EL (cell line): ENCODE results near the gene NT5DC3.
"Not testable (repeated sequence)": the region's sequence is repeated elsewhere in the genome, so short reads cannot be mapped to it uniquely, and the experiment has no call there.

Experiments used
- DNase-seq: peaks from one replicate; pipeline ENCODE4 v3.0.0-alpha.2; 2016

The NT5DC3 gene

DNA sequence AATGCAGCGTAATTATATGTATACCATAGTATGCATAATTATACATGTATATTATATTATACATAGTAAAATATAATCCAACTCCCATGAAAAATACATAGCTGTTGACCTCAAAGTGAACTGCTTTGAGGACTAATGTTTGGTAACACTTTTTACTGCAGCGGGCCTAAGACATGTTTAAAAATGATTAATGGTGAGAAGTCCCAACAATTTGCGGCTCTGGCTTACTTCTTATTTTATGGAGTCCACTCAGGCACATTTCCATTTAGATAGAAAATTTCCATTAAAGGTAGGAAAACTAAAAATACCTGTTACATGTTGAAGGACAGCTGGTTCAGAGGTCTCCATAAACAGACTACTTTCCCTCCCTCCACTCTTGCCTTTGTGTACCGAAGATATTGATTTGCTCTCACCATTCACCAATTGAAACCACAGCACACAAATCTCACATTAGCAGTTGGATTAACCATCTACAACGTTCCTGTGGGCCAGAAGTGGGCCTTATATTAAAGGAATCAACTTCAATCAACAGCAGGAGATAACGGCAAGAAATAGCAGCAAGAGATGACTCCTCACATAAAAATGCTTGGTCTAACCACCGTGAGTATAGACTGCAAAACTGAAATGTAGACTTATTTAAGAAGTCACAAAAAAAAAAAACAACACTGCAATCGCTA, 14.1 kb upstream of the NT5DC3 start:
- DNase-seq, result peak; percentile 76

DNA sequence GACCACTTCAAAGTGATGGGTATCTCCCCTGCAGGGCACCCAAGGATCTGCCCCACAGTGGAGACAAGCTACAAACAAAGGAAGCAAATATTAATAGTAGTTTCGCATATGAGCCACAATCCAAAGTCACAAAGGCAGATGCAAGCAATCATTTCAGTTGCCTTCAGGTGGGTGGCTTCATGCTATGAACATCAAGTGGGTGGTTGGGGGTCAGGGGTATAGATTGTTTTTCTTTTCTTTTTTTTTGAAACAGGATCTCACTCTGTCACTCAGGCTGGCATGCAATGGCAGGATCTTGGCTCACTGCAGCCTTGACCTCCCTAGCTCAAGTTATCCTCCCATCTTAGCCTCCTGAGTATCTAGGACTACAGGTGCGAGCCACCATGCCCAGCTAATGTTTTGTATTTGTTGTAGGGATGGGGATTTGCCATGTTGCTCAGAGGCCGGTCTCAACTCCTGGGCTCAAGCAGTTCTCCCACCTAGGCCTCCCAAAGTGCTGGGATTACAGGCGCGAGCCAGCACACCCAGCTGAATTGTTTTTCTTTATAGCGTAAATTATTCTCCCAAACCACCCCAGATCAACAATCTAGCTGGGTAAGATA, 13.4 kb upstream of the NT5DC3 start:
- no peak for DNase-seq

DNA sequence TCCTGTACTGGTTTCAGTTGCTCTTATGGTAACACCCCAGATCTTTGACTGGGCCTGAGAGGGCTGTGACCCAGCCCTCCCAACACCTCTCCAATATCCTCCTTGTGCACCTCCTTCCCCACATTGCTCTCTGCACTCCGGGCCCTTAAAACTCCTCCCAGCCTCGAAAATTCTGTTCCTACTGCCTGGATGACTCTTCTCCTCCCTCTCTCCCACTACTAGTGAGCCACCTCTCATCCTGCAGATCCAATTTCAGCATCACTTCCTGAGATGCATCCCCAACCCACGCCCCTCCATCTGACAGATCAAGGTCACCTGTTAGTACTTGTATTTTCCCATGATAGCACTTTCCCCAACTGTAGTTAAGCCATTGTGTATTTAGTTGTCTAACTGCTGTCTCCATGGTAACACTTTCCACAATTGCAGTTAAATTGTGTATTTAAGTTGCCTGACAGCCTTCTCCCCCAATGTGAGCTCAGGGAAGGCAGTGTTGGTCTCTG, 11.5 kb upstream of the NT5DC3 start:
- DNase-seq, result no peak

DNA sequence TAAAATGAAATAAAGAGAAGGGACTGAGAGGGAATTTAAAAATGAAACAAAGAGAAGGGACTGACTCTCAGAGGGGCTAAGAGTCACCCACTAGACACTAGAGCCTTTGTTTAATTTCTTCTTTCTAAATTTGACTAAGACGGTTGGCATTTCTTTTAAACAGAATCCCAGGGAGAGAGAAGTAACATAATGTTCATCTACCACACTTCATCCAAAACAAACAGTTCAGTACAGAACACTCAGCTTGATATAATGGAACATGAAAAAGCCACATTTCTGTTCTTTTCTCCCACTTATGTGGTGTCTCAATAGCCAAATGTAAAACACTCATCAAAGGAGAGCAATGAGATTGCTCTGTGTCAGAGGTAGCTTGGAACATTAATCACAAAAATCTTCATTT, 10.1 kb upstream of the NT5DC3 start:
- DNase-seq, result no peak

DNA sequence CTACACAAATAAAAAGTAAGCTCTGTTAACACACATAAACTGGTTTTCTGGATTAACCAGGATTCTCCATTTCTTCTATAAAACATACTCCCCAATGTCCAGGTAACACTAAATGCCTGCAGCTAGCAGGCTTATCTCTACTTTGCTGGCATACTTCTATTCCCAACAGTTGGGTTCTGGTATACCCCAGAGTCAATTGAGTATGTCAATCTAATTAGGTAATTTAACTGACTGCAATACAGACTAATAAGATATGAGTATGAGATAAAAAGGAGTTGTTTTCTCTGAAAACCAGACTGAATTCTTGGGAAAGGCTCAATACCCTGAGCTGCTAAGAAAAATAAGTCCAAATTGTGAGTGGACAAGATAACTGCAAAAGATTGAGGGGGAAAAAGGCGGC, 9.4 kb upstream of the NT5DC3 start:
- no peak for DNase-seq

DNA sequence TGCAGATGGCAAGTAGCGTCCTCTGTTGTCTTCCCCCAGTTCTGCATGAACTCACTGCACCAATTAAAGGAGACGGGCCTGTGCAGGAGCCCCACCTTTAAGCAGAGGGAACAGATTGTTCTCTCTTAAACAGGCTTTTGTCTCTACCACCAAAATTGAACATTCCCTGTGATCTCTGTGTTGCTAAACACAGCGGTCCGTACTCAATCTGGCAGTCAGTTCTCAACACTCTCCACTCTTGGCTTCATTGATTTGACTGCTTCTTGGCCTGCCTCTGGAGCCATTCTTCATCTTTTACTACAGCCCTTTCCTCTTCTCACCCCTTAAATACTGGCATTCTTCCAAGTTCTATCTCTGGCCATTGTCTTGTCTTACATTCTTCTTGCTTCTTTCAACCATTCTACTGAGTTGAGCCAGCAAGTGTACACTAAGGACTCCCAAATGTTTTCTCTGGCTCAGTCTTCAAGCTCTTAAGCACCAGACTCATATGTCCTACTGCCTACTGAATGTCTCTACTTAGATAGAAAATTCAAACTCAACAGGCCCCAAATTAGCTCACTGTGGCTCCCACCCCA, 8.0 kb upstream of the NT5DC3 start:
- no peak for DNase-seq

DNA sequence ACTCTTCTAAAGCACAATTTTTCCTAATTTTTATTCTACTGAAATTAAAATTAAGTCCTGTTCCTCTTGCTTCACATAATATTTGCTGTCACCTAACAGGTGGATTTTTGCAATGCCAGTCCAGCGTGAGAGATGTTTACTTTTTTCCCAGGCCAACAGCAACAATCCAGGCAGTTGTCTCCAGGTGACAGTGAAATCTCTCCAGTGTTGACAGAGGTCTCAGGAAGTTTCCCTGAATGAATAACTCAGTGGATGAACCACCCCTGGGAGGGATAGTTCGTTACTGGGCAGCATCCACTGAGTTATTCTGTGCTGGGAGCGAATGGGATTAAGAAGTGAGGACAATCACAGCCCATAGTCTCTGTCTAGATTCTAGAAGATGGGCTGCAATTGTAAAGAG, 7.1 kb upstream of the NT5DC3 start:
- DNase-seq, result no peak

DNA sequence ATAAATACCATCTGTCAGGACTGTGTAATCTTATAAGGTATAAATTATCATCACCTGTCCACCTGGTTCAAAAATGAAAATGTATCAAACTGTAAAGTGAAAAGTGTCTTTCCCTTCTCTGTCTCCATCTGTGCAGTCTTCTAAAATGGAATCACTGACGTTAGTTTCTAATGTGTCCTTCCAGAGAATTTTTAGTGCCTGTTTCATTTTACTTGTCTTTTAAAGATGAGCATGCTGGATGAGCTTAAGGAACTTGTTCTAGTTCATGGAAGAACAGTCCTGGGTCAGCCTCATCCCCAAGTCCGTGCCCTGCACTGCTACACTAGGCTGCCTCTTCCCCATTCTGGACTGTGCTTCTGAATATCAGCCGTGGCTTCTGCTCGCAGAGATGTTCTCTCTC, 5.4 kb upstream of the NT5DC3 start:
- DNase-seq, result no peak

DNA sequence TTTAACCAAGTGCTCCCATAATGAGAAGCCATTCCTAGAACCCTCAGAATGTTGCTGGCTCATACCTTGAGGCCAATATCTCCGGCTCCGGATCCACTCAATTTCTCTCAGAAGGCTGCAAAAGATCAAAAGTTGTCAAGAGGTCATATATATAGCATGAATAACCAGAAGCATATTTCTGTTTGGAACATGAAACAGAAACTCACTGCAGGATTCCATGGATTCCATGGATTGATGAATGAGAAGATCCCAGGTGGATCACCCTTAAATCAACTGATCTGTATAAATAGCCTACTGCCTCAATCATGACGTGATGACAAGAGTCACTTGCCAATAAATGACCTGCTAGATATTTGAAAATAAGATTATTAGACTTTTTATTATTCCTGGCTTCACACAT, 3.3 kb upstream of the NT5DC3 start:
- DNase-seq, result no peak

DNA sequence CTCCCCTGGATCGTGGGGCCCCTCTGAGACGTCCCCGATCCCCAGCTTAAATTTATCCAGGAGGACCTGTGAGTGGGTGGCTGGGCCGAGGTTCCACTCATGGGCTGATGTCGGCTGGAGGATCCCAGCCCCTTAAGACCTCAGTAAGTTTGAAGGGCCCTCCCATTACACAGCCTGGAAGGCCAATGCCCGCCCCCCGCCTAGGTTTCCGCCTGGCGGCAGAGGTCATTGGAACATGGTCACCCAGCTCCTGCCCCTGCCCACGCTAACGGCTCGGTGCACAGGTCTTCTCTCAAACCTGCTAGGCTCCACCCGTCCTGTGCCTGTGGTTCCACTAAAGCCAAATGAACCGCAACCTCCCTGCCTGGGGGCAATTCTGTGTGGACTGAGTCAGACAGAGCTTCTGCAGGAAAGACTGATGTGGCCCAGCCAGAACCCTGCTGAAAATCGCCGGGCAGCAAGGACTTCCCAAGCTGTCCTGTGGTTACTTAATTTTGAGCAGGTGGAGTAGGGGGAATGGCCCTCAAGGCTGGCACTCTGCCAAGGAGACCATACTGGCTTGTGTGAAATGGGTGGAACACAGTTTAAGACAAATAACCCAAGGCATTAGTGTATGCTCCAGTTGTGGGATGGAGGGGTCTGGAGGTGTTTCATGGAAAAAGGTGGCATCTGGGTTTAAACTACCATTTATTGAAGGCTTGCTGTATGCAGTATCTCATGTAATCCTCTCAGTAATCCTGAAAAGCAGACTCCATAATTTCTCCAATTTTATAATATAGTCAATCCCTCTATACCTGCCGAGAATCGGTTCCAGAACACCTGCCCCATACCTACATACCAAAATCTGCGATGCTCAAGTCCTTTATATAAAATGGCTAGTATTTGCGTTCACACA, 903 bp upstream of the NT5DC3 start:
- DNase-seq, result peak; percentile 99

DNA sequence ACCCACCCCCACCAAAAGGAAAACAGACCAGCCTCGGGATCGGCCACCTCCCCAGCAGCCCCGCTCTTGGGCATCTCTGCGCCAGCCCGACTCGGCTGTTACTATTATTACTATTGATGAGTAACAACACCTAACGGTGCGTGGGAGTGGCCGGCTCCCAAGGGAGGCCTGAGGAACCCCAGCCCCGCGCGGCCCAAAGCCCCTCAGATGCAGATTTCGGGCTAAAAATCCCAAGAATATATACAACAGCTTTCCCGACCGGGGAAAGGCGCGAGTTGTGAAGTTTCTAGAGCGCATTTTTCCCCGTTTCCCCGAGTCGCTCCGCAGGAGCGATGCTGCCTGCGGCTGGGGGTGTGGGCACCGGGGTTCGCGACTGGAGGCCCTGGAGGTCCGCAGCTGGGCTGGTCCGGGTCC, 565 bp downstream of the NT5DC3 start:
- DNase-seq, result peak; percentile 42

DNA sequence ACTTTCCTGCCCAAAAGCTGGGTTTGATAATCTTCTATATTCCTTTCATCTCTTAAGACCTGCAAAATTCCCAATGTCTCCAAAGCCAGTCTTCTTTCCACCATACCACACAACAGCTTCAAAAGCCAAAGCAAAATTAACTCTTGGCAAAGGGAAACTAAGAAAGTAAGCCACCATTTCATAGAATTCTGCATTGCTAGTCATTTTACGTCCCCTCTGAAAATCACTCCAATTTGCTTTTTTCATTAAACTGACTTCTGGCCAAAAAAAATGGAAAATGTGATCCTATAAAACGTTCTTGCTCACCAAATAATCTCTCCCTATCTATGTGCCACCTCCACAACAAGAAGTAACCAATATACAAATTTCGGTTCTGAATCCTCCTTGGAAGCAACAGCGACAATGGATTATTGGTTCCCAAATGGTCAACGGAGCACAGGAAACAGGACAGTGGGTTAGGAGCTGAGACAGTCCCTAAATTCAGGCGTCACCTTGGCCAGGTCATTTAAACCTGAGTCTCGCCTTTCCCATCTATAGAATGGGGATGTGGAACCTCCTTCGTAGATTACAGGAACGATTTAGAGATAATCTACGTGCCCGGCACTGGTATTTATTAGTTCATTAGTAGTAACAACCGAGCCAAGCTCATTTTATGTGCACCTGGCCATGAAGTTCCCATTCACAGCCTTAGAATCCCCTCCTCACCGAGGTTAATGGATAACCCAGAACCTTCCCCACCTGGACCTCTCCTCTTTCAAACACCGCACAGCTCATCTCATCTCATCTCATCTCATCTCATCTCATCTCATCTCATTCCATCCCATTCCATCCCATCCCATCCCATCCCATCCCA, 1.2 kb downstream of the NT5DC3 start:
- DNase-seq, result no peak

DNA sequence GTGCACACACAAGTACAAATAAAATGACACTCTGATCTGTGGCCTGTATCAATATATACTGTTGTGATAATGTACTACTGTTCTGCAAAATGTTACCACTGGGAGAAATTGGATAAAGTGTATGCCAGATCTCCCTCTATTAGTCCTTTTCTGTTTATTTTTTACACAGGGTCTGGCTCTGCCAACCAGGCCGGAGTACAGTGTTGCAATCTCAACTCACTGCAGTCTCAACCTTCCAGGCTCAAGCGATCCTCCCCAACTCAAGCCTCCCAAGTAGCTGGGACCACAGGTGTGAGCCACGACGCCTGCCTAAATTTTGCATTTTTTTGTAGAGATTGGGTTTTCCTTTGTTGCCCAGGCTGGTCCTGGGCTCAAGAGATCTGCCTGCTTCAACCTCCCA, 1.9 kb downstream of the NT5DC3 start:
- DNase-seq, result no peak

DNA sequence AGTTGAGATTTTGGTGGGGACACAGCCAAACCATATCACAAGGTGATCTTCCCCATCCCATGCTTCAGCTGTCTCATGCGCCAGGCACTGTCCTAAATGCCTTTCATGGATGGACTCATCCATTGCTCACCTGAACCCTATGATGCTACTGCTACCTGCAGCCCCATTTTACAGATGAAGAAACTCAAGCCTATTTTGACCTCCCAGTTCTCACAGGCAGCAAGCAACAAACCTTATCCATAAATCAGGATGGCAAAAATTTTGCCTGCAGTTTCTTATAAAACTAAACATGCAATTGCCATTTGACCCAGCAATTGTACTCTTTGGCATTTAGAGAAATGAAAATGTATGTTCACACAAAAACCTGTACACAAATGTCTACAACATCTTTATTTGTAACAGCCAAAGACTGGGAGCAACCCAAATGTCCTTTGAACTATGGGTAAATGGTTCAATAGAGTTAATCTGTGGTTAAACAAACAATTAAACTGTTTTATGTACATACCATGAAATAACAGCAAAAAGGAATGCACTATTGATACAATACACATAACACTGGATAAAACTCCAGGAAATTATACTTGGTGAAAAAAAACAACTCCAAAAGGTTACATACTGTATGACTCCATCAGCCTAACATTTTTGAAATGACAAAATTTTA, 2.6 kb downstream of the NT5DC3 start:
- no peak for DNase-seq

DNA sequence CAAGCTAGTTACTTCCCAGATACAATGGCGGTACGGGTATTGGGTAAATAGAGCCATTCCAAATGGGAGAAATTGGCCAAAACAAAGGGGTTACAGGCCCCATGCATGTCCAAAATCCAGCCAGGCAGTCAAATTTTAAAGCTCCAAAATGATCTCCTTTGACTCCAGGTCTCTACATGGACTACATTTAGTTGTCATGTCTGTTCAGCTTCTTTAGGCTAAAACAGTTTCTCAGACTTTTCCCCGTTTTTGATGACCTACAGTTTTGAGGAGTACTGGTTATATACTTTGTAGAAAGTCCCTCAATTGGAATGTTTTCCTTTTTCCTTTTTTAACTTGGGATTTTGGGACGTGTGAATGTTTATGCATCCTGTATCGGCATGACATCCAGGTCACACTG, 4.7 kb downstream of the NT5DC3 start:
- no peak for DNase-seq

DNA sequence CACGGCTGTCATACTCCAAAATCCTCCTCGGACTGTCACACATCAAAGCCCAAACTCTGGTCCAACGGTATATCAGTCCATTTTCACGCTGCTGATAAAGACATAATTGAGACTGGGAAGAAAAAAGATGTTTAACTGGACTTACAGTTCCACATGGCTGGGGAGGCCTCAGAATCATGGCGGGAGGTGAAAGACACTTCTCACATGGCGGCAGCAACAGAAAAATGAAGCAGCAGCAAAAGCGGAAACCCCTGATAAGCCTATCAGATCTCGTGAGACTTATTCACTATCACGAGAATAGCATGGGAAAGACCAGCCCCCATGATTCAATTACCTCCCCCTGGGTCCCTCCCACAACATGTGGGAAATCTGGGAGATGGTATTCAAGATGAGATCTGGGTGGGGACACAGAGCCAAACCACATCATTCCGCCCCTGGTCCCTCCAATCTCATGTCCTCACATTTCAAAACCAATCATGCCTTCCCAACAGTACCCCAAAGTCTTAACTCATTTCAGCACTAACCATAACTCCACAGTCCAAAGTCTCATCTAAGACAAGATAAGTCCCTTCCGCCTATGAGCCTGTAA, 5.2 kb downstream of the NT5DC3 start:
- not testable (repeated sequence) for DNase-seq

DNA sequence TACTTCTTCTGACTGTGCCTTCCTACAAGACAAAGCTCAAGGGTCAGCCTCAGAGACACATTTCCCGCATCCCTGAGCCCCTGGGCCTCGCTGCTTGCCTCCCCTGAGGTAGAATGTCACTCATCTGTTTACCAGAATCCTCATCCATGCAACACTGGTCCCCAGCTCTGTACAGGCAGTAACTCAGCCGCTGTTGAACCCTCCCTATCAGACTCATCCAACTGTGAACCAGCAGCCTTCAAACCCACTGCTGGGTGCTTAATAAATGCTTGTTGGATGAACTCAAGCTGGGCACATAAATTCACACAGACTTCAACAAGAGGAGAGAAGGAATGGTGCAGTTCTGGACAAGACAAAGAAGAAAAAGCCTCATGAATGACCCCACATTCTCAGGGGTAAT, 6.1 kb downstream of the NT5DC3 start:
- DNase-seq, result no peak

DNA sequence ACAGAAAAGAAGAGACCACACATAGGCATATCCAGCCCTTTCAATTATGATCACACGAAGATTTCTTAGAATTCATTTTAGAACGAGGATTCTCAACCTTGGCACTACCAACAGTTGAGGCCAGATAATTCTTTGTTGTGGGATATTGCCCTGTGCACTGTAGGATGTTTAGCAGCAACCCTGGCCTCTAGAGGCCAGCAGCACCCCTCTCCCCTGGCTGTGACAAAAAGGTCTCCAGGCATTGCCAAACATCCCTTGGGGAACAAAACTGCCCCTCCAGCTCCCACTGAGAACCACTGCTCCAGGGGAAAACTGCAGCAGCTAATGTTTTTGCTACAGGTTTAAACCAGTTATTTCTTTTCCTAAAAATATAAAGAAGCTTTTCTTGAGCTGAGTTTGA, 7.1 kb downstream of the NT5DC3 start:
- no peak for DNase-seq

DNA sequence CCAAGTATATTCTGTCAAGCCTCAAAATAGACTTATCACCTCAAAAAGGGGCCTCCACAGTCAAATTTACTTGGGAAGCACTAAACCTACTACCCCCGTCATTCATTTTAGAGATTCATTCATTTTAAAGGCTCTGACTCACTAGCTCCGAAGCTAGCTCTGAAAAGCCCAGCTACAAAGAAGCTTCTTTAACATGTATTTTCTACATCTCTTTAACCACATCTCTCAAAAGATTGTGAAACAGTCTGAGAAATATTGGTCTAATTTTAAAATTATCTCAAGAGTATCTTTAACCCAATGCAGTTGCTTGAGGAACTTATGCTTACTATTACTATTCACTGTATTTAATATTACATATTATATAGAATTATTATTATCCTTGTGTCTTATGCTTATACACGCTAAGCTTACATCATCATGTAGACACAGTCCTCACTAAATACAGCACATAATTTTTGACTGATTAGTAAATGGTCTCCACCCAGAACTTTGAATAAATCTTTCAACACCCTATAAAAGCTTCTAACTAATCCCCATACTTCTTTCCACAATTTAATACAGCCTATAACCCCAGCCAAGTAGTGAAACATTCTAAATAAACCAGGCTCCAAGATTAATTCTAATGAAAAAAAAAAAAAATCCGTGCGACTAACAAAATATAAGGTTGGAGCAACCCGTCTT, 7.8 kb downstream of the NT5DC3 start:
- peak; percentile 26 for DNase-seq

DNA sequence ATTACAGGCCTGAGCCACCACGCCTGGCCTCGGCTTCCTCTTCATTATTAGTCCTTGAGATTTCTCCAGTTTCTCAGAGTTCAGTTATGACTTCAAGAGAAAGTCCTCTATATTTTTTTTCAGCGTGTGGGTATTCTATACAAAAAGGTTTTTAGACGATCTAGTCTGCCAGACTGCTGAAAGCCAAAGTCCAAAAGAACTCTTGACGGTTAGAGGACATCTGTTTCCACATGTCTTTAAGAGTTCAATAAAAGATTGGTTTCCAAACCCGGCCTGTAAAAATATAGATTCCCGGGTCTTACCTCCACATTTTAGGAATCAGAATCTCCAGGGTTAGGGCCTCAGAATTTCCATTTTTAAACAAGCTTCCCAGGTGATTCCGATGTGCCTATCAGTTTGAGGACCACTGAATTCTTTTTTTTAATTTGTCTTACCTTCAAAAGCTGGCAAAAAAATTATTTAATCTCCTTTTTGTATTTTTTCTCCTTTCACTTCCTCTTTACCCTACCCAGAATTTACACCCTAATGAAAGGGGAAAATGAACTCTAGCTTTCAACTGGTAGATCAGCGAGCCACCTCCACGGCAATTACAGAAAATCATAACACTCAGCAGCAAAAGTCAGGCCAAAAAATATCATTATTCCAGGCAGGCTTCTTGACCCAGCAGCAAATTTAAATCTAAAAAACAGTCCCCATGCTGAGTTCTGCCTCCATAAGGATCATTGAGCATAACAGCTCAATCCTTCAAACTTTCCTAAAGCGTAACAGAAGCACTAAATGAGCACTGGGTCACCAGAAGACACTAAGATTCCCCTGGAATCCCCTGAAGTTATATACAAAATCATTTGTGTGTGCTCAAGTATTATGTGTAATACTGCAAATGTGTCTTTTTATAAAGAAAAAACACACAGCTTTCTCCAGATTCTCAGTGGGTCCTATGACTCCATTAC, 8.7 kb downstream of the NT5DC3 start:
- no peak for DNase-seq
